SK-N-SH (cell line): ENCODE results near the gene PARD6A. TPM values are rescaled to one million over a fixed set of nuclear protein-coding genes. Genes with fewer than 3 reads are reported as not detected.

Experiments used
- CTCF ChIA-PET: fragments of 300-600, 350-600 bp; formaldehyde crosslinking; extraction: SDS; loops from one replicate; lab custom pipeline; 2021; lab: Yijun Ruan, JAX
- POLR2A ChIA-PET: fragments of 350-600 bp; sonication (Branson Sonifier 250); formaldehyde crosslinking; extraction: SDS; loops from one replicate; lab custom pipeline; 2020; ENCODE audit warnings: antibody characterized with exemption, inconsistent platforms; lab: Yijun Ruan, JAX
- DNase-seq: peaks from one replicate; pipeline ENCODE4 v3.0.0; 2012
- H2AFZ ChIP-seq: fragments of 200-600 bp; sonication (generic); 2 replicates; pipeline ENCODE4 v1.8.1; 2016; ENCODE audit warnings: antibody characterized with exemption, mild to moderate bottlenecking, low read depth
- H3F3A ChIP-seq: fragments of 200-600 bp; sonication (generic); replicated peaks from 2 replicates; pipeline ENCODE3; 2016; ENCODE audit warnings: antibody characterized with exemption, mild to moderate bottlenecking; ENCODE audit not compliant: insufficient read depth
- H3K27ac ChIP-seq, 2 experiments: fragments of 200-500 bp in 1 of 2; fragments of 200-600 bp in 1 of 2; sonication (Bioruptor generic) in 1 of 2; sonication (generic), shearing (Covaris generic) in 1 of 2; 2 replicates each; pipeline versions ENCODE4 v1.5.1 to v1.6.1; 2014 to 2016; ENCODE audit warnings: low read depth in 2 of 2, inconsistent platforms in 1 of 2, low read length in 1 of 2, mild to moderate bottlenecking in 1 of 2, mixed read lengths in 1 of 2
- H3K27me3 ChIP-seq: fragments of 200-600 bp; sonication (generic), shearing (Covaris generic); 2 replicates; pipeline ENCODE4 v1.6.1; 2016; ENCODE audit warnings: mixed run types; ENCODE audit not compliant: insufficient read depth
- H3K36me3 ChIP-seq, 2 experiments: fragments of 200-500 bp in 1 of 2; fragments of 200-600 bp in 1 of 2; sonication (Bioruptor generic) in 1 of 2; sonication (generic) in 1 of 2; replicated peaks in 1 of 2; 2 replicates each; pipeline versions ENCODE3 to v1.5.1; 2014 to 2016; ENCODE audit warnings: low read length in 1 of 2, mild to moderate bottlenecking in 1 of 2; ENCODE audit not compliant: insufficient read depth in 2 of 2, control insufficient read depth in 1 of 2
- H3K4me1 ChIP-seq, 2 experiments: fragments of 200-500 bp in 1 of 2; fragments of 200-600 bp in 1 of 2; sonication (Bioruptor generic) in 1 of 2; sonication (generic), shearing (Covaris generic) in 1 of 2; 2 replicates each; pipeline versions ENCODE4 v1.5.1 to v1.6.1; 2014 to 2016; ENCODE audit warnings: low read depth in 1 of 2, low read length in 1 of 2, mixed run types in 1 of 2; ENCODE audit not compliant: insufficient read depth in 2 of 2, control insufficient read depth in 1 of 2
- H3K4me2 ChIP-seq: fragments of 200-600 bp; sonication (generic), shearing (Covaris generic); 2 replicates; pipeline ENCODE4 v1.6.1; 2017; ENCODE audit warnings: mixed run types
- H3K4me3 ChIP-seq, 2 experiments: fragments of 200-500 bp in 1 of 2; fragments of 200-600 bp in 1 of 2; sonication (Bioruptor generic) in 1 of 2; sonication (generic), shearing (Covaris generic) in 1 of 2; 2 replicates each; pipeline versions ENCODE4 v1.5.1 to v1.8.1; 2014 to 2016; ENCODE audit warnings: low read depth in 2 of 2, inconsistent platforms in 1 of 2, low read length in 1 of 2, mild to moderate bottlenecking in 1 of 2, mixed read lengths in 1 of 2, moderate library complexity in 1 of 2
- H3K79me2 ChIP-seq: fragments of 200-600 bp; sonication (generic); 2 replicates; pipeline ENCODE4 v1.8.1; 2017; ENCODE audit warnings: mild to moderate bottlenecking; ENCODE audit not compliant: insufficient read depth
- H3K9ac ChIP-seq: fragments of 200-600 bp; sonication (generic); 2 replicates; pipeline ENCODE4 v1.6.1; 2017; ENCODE audit warnings: mixed run types
- H3K9me2 ChIP-seq: fragments of 200-600 bp; sonication (generic); 2 replicates; pipeline ENCODE4 v1.6.1; 2017; ENCODE audit warnings: mixed run types
- H3K9me3 ChIP-seq: fragments of 200-600 bp; sonication (generic); 2 replicates; pipeline ENCODE4 v1.6.1; 2017; ENCODE audit warnings: mixed run types, mild to moderate bottlenecking, moderate library complexity
- H4K20me1 ChIP-seq: fragments of 200-600 bp; sonication (generic); 2 replicates; pipeline ENCODE4 v1.6.1; 2017; ENCODE audit warnings: mild to moderate bottlenecking, mixed run types; ENCODE audit not compliant: insufficient read depth
- CTCF ChIP-seq: fragments of 200-600 bp; sonication (generic); IDR thresholded peaks from 2 replicates; pipeline ENCODE4 v1.6.1; 2017; ENCODE audit warnings: antibody characterized with exemption, mild to moderate bottlenecking, moderate library complexity
- FOXM1 ChIP-seq: IDR thresholded peaks from 2 replicates; pipeline ENCODE4 v1.4.0; 2012; ENCODE audit warnings: low read depth, mild to moderate bottlenecking
- GATA2 ChIP-seq: sonication (generic); formaldehyde crosslinking; IDR thresholded peaks from 2 replicates; pipeline ENCODE4 v1.5.0; 2020; ENCODE audit warnings: mild to moderate bottlenecking, missing genetic modification reagents
- JUND ChIP-seq: IDR thresholded peaks from 2 replicates; pipeline ENCODE4 v1.4.0; 2012
- MAX ChIP-seq: IDR thresholded peaks from 2 replicates; pipeline ENCODE4 v1.4.0; 2012; ENCODE audit warnings: low read depth
- NRF1 ChIP-seq: IDR thresholded peaks from 2 replicates; pipeline ENCODE4 v1.6.1; 2012; ENCODE audit warnings: low read depth, mild to moderate bottlenecking, low read length
- RAD21 ChIP-seq: IDR thresholded peaks from 2 replicates; pipeline ENCODE4 v1.6.1; 2012; ENCODE audit warnings: mild to moderate bottlenecking, low read length
- SIN3A ChIP-seq: IDR thresholded peaks from 2 replicates; pipeline ENCODE4 v1.6.1; 2012; ENCODE audit warnings: low read depth, mild to moderate bottlenecking, low read length, moderate library complexity, borderline replicate concordance
- SMC3 ChIP-seq: IDR thresholded peaks from 2 replicates; pipeline ENCODE4 v1.6.1; 2012; ENCODE audit warnings: low read depth, low read length, improper control_type of control experiment
- TCF12 ChIP-seq: IDR thresholded peaks from 2 replicates; pipeline ENCODE4 v1.4.0; 2012
- USF1 ChIP-seq: IDR thresholded peaks from 2 replicates; pipeline ENCODE4 v1.4.0; 2012; ENCODE audit warnings: low read depth, borderline replicate concordance
- ZBTB33 ChIP-seq: IDR thresholded peaks from 2 replicates; pipeline ENCODE4 v1.4.0; 2012; ENCODE audit warnings: low read depth, borderline replicate concordance
- WGBS: methylation state at CpG from one replicate; pipeline ENCODE4 v1.1.6; 2017; ENCODE audit warnings: low lambda C conversion rate; 5-methylcytosine and 5-hydroxymethylcytosine counted together
- polyA plus RNA-seq, 3 experiments: library from polyadenylated mRNA; depleted of rRNA; stranded (reverse); fragments of >200 nt; gene quantifications; 2 replicates each; pipeline ENCODE4 v1.2.3, GENCODE V29; 2012

Gene PARD6A
- polyA plus RNA-seq, 1 of the 3 experiments (the other 2 are of a cell fraction) = 9.0 TPM

GRCh38 chr16:67694611-67695010 is 33.9 kb downstream of the PARD6A start:
- Histone ChIP-seq H3K4me2 (no peak overlapping the region), H3K79me2 (peaks cover 54% of the 10 kb centered on the region), H3K9me3 (peaks cover 5% of the 10 kb centered on the region; the same call in 1 of the 2 replicates), H3K4me3 (no peak overlapping the region), H2AFZ (no peak overlapping the region), H3K27me3 (no peaks in the 10 kb centered on the region), H3K9me2 (no peaks in the 10 kb centered on the region), H3K27ac (no peak overlapping the region), H3K36me3 (peaks cover 0 to 24% of the 10 kb centered on the region in 2 experiments), H3K9ac (no peak overlapping the region), H3F3A (no peaks in the 10 kb centered on the region), H4K20me1 (no peaks in the 10 kb centered on the region), H3K4me1 (no peaks in the 10 kb centered on the region)
- no peak for DNase-seq
- CTCF ChIA-PET = interaction anchor here (0.7 to 1.0 kb wide), 2 partner anchors 11 to 22 kb away, joined by 3 read pairs; no protein-coding TSS in a partner anchor
- POLR2A ChIA-PET = no interaction called here
- TF ChIP-seq MAX (no peak), FOXM1 (no peak)
- WGBS = 87% methylated on average over 2 of the region's 2 CpGs

- Histone ChIP-seq H2AFZ (no peak overlapping the region), H3K9me2 (no peaks in the 10 kb centered on the region), H3K79me2 (peaks cover 56% of the 10 kb centered on the region), H3K4me3 (no peak overlapping the region), H4K20me1 (no peaks in the 10 kb centered on the region), H3K27ac (no peak overlapping the region), H3K4me1 (no peaks in the 10 kb centered on the region), H3F3A (no peaks in the 10 kb centered on the region), H3K27me3 (no peaks in the 10 kb centered on the region), H3K9me3 (peaks cover 5% of the 10 kb centered on the region; the same call in 1 of the 2 replicates), H3K4me2 (no peak overlapping the region), H3K9ac (no peak overlapping the region), H3K36me3 (peaks cover 0 to 17% of the 10 kb centered on the region in 2 experiments)
- CTCF ChIA-PET = interaction anchor here (0.9 to 1.9 kb wide), 3 partner anchors 25 to 135 kb away, joined by 3 to 7 read pairs (median 3); partner anchors contain the start of gene CTCF
- DNase-seq = no peak
- TF ChIP-seq SIN3A (no peak), NRF1 (no peak), CTCF (no peak), RAD21 (no peak), GATA2 (CRISPR knock-in tag) (no peak), SMC3 (no peak), JUND (no peak), ZBTB33 (no peak), USF1 (no peak), TCF12 (no peak)
- 90% methylated on average over 4 of the region's 4 CpGs for WGBS
- POLR2A ChIA-PET = no interaction called here
These were observed 36.8 kb downstream of the PARD6A start for GRCh38 chr16:67697422-67698185.
